ENCODE data around the gene PLCG1.

DNA sequence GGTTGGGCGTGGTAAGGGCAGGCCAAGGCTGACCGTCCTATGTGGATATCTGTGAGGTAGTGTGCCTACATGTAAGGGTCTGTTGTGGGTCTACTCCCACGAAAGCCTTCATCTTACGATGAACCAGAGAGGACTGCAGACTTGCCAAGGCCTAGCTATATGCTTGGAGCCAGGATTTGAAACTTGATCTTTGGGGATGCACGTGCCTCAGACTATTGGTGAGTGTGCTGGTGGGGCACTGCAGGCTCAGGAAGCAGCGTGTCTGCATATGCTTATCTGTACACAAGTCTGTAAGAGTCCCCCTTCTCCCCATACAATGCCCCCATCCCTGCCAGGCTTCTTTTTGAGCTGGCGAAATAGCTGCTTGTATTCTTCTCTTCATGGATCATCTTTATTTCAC, 17.9 kb downstream of the PLCG1 start:
- TF ChIP-seq, protein P1, sequence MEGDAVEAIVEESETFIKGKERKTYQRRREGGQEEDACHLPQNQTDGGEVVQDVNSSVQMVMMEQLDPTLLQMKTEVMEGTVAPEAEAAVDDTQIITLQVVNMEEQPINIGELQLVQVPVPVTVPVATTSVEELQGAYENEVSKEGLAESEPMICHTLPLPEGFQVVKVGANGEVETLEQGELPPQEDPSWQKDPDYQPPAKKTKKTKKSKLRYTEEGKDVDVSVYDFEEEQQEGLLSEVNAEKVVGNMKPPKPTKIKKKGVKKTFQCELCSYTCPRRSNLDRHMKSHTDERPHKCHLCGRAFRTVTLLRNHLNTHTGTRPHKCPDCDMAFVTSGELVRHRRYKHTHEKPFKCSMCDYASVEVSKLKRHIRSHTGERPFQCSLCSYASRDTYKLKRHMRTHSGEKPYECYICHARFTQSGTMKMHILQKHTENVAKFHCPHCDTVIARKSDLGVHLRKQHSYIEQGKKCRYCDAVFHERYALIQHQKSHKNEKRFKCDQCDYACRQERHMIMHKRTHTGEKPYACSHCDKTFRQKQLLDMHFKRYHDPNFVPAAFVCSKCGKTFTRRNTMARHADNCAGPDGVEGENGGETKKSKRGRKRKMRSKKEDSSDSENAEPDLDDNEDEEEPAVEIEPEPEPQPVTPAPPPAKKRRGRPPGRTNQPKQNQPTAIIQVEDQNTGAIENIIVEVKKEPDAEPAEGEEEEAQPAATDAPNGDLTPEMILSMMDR (IDR thresholded peaks at IDR 0.05; ENCODE audit: low read depth, low read length), result no peak
- no peak for TF ChIP-seq EZH2phosphoT487 (IDR thresholded peaks at IDR 0.05; ENCODE audit: low read depth)
